ENCODE measurements around the gene ACP3. TPM values are rescaled to one million over a fixed set of nuclear protein-coding genes. Genes with fewer than 3 reads are reported as not detected.

ACP3 gene
- total RNA-seq, 1 donor from 2014 or later = not detected

DNA sequence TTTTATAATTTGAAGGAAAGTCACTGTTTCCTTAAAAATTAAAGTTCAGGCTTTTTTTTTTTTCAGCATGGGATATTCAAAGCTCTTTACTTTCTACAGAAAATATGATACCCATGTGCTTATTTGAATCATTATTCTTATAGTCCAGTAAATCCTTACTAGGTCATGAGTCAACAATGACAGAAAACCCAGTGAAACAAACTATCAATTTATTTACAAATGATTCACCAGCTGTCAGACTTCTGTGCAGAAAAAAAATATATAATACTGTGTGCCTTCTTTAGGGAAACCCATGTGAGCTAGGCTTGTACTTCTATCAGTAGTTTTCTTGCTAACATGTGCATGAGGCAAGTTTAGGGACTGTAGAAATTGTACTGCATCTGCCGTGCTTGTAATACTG, 1.2 kb downstream of the ACP3 start:
- TF ChIP-seq, protein P1, sequence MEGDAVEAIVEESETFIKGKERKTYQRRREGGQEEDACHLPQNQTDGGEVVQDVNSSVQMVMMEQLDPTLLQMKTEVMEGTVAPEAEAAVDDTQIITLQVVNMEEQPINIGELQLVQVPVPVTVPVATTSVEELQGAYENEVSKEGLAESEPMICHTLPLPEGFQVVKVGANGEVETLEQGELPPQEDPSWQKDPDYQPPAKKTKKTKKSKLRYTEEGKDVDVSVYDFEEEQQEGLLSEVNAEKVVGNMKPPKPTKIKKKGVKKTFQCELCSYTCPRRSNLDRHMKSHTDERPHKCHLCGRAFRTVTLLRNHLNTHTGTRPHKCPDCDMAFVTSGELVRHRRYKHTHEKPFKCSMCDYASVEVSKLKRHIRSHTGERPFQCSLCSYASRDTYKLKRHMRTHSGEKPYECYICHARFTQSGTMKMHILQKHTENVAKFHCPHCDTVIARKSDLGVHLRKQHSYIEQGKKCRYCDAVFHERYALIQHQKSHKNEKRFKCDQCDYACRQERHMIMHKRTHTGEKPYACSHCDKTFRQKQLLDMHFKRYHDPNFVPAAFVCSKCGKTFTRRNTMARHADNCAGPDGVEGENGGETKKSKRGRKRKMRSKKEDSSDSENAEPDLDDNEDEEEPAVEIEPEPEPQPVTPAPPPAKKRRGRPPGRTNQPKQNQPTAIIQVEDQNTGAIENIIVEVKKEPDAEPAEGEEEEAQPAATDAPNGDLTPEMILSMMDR (IDR thresholded peaks at IDR 0.05) = no peak
- Mint-ChIP-seq H3K27me3 (ENCODE audit: low read depth) (peaks cover 17% of the 10 kb centered on the region), H3K36me3 (ENCODE audit: low read depth) (no peaks in the 10 kb centered on the region), H3K9me3 (ENCODE audit: low read depth) (no peaks in the 10 kb centered on the region), H3K27ac (ENCODE audit: unreplicated experiment) (no peak overlapping the region), H3K4me3 (ENCODE audit: unreplicated experiment) (no peak overlapping the region), H3K4me1 (ENCODE audit: low read depth) (peaks cover 7% of the 10 kb centered on the region)
- DNase-seq (ENCODE audit: low spot score) = no peak

DNA sequence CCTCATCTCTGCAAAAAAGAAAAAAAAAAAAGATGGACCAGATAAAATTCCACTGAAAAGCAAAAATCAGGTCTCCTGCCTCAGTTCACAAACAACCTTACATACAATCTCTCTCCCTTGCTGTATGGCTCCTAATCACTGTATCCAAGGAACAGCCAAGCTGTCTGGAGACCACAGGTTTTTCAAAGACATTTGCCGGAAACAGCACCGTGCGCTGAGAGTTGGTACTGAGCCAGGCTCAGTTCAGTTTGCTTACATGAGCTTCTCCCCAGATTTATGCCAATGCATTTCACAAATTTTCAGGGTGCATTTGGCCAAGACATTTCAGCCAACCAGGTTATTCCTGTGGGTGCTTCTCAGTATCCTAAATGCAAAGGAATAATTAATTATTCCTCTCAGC, 4.1 kb downstream of the ACP3 start:
- H3K9me3 Mint-ChIP-seq (ENCODE audit: low read depth) = no peaks in the 10 kb centered on the region
- no peaks in the 10 kb centered on the region for H3K36me3 Mint-ChIP-seq (ENCODE audit: low read depth)
- TF ChIP-seq, protein P1 (IDR thresholded peaks at IDR 0.05) = no peak
- no peak overlapping the region for H3K27ac Mint-ChIP-seq (ENCODE audit: unreplicated experiment)
- DNase-seq (ENCODE audit: low spot score) = no peak
- H3K4me3 Mint-ChIP-seq (ENCODE audit: unreplicated experiment) = no peak overlapping the region
- peaks cover 24% of the 10 kb centered on the region for H3K27me3 Mint-ChIP-seq (ENCODE audit: low read depth)
- peaks cover 7% of the 10 kb centered on the region for H3K4me1 Mint-ChIP-seq (ENCODE audit: low read depth)

DNA sequence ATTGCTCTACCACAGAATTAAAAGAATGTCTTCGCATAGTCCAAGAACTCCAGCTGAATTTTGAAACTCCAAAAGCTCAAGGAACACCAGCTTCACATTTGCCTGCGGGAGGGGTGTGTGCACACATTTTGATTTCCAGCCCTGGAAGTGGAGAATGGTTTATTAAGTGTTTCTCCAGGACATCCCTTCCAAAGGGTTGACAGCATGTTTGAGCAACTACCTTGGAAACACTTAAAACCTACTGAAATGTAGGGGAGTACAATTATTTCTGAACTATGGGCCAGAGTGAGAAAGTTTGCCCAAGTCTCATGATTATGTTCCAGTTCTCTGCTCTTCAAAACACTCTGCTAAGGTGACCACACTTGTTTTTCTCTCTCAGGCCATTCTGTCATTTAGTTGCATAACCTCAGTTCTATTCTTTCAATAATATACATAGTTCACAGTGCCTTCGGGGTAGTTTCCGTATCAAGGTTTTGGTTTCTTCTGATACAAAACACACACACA, 7.9 kb downstream of the ACP3 start:
- H3K9me3 Mint-ChIP-seq (ENCODE audit: low read depth) = no peaks in the 10 kb centered on the region
- H3K27me3 Mint-ChIP-seq (ENCODE audit: low read depth) = peaks cover 34% of the 10 kb centered on the region
- H3K4me3 Mint-ChIP-seq (ENCODE audit: unreplicated experiment) = no peak overlapping the region
- TF ChIP-seq, protein P1 (IDR thresholded peaks at IDR 0.05) = no peak
- H3K27ac Mint-ChIP-seq (ENCODE audit: unreplicated experiment) = no peak overlapping the region
- no peaks in the 10 kb centered on the region for H3K4me1 Mint-ChIP-seq (ENCODE audit: low read depth)
- DNase-seq (ENCODE audit: low spot score) = no peak
- H3K36me3 Mint-ChIP-seq (ENCODE audit: low read depth) = no peaks in the 10 kb centered on the region

DNA sequence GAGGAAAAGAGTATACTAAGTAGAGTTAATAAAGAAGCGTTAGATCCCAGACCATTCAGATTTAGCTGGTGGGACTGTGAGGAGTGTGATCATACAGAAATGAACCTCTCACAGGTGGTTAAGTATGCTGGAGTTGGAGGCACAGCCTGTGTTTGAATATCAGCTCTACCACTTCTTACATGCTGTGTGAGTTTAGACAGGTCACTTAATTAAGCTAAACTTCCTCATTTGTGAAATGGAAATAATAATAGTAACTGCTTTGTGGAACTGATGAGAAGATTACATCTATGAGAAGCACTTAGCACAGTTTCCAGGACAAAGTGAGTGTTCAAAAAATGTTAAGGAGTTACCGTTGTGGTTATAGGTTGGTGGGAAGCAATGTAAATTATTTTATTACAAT, 8.4 kb downstream of the ACP3 start:
- Mint-ChIP-seq H3K4me1 (ENCODE audit: low read depth) (no peaks in the 10 kb centered on the region), H3K9me3 (ENCODE audit: low read depth) (no peaks in the 10 kb centered on the region), H3K36me3 (ENCODE audit: low read depth) (no peaks in the 10 kb centered on the region), H3K27ac (ENCODE audit: unreplicated experiment) (no peak overlapping the region), H3K27me3 (ENCODE audit: low read depth) (peaks cover 31% of the 10 kb centered on the region), H3K4me3 (ENCODE audit: unreplicated experiment) (no peak overlapping the region)
- no peak for DNase-seq (ENCODE audit: low spot score)
- TF ChIP-seq, protein P1 (IDR thresholded peaks at IDR 0.05) = no peak

DNA sequence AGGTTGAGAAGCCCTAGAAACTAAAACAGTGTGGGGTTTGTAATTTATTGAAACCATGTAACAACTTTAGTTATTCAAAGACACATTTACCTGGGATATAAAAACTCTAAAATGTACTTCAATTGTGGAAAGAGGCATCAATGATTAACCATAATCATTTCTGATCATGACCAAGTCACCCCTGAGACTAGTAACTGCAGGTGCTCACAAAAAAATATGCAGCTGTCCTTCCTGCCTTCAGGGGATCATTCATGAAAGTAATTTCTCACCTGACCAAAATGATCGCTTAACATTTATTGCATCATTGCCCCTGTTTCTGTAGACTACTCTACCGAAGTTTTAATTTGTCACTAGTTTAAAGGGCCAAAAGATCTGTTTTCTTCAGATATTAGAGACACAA, 9.0 kb downstream of the ACP3 start:
- Mint-ChIP-seq H3K27ac (ENCODE audit: unreplicated experiment) (no peak overlapping the region), H3K4me1 (ENCODE audit: low read depth) (no peaks in the 10 kb centered on the region), H3K9me3 (ENCODE audit: low read depth) (no peaks in the 10 kb centered on the region), H3K27me3 (ENCODE audit: low read depth) (peaks cover 31% of the 10 kb centered on the region), H3K4me3 (ENCODE audit: unreplicated experiment) (no peak overlapping the region), H3K36me3 (ENCODE audit: low read depth) (no peaks in the 10 kb centered on the region)
- DNase-seq (ENCODE audit: low spot score) = no peak
- TF ChIP-seq, protein P1 (IDR thresholded peaks at IDR 0.05) = no peak

All from chondrocyte (in vitro differentiated cells).